GM21529 (cell line): ENCODE data around the gene TMEM132E.

Experiments
- ATAC-seq: cut with Tn5 transposase; IDR thresholded peaks from one replicate; pipeline ENCODE4 v1.9.1; 2021; ENCODE audit not compliant: unreplicated experiment

Gene TMEM132E

DNA sequence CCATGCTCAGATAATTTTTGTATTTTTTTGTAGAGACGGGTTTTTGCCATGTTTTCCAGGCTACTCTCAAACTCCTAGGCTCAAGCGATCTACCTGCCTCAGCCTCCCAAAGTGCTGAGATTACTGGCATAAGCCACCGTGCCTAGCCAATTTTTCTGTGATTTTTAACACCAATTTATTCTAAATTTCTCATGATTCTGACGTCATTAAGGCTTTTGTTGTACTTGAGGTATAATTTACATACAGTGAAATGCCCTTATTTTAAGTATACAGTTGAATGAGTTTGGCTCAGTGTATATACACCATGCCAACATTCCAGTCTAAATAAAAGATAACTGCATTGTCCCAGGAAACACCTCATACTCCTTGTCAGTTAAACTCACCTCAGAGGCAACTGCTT is 77.4 kb downstream of the TMEM132E start:
- ATAC-seq: no peak

GRCh38 chr17:34658811-34659560 is 79.6 kb downstream of the TMEM132E start:
- no peak for ATAC-seq

- no peak for ATAC-seq
Observed at GRCh38 chr17:34663714-34664113, 84.3 kb downstream of the TMEM132E start.

DNA sequence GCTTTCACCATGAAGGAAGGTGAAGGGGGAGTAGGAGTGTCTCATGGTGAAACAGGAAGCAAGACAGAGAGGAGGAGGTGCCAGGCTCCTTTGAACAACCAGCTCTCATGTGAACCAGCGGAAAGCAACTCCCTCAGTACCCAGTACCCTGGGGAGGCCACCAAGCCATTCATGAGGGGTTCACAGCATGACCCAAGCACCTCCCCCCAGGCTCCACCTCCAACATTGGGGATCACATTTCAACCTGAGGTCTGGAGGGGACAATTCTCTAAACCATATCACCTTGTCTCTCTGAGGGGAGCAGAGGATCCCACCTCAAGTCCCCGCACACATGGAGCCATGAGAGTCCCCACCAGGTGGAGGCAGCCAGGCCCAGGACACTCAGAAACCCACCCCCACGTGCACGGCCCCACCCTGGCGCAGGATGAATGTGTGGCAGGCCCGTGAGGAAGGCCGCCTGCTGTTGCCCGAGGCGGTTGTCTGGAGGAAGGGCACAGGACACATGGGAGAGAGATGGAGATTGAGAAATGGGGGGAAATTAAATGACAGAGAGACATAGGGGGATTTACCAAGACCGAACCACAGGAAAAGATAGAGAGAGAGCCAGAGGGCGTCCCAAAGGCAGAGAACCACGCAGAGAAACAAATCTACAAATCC is 85.9 kb downstream of the TMEM132E start:
- no peak for ATAC-seq

- ATAC-seq: no peak
Observed at GRCh38 chr17:34665819-34666763, 86.7 kb downstream of the TMEM132E start.

DNA sequence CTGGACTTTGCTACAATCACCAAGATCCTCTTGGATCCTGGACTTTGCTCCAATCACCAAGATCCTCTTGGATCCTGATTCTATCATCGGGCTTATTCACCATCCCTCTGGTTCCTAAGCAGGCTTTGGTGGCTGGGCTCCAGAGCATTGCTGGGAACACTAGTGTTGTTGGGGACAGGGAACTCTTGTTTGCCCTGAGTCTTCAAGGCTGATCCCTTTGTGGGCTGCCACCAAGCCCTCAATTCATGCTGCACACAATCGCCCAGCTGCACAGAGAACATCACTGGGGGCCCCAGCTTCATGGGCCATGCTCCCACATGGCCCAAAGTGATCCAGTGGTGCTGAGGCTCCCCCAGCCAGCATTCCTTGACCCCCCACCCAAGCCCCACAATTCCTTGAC is 88.3 kb downstream of the TMEM132E start:
- ATAC-seq: no peak

GRCh38 chr17:34668206-34668605 is 88.8 kb downstream of the TMEM132E start:
- ATAC-seq: no peak

GRCh38 chr17:34669511-34669910 is 90.1 kb downstream of the TMEM132E start:
- ATAC-seq: no peak

- ATAC-seq: no peak
Observed at GRCh38 chr17:34670618-34671017, 91.2 kb downstream of the TMEM132E start.

DNA sequence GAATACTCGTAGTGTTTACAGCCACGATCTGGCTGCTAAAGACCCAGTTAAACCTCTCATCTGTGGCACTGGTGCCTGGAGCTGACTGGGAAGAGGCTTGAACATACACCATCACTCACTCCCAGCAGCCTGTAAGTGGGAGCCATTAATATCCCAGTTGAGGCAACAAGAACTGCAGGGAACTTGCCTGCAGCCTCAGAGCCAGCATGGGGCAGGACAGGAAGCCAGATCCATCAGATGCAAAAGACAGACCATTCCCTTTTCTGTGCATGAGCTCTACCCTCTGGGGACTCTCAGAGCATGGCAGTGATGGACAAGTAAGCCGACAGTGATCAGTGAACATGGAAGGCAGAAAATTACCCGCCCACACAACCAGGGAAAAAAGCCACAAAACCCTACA is 91.8 kb downstream of the TMEM132E start:
- no peak for ATAC-seq

GRCh38 chr17:34672176-34672785 is 92.9 kb downstream of the TMEM132E start:
- ATAC-seq: no peak

GRCh38 chr17:34673516-34673915 is 94.1 kb downstream of the TMEM132E start:
- ATAC-seq: no peak

- no peak for ATAC-seq
Observed at GRCh38 chr17:34673995-34674890, 94.9 kb downstream of the TMEM132E start.

DNA sequence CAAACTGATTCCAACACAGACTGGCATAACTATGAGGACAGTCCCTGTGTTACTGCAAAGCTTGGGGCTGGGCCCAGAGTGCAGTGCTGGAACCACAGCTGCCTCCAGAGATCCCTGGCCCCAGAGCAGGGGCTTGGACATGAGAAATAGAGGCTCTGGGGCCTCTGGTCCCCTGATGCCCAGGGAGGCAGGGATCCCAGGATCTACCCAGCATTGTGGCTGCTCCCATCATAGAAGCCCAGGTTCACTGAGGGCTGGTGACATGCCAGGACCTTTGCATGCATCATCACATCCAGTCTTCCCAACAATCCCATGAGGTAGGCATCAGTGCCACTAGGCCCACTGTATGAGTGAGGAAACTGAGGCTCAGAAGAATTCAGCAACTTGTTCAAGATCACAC is 95.8 kb downstream of the TMEM132E start:
- no peak for ATAC-seq

GRCh38 chr17:34675605-34676004 is 96.2 kb downstream of the TMEM132E start:
- no peak for ATAC-seq

GRCh38 chr17:34680151-34680550 is 100.8 kb downstream of the TMEM132E start:
- no peak for ATAC-seq

GRCh38 chr17:34682305-34682704 is 102.9 kb downstream of the TMEM132E start:
- ATAC-seq: no peak

- ATAC-seq: no peak
Observed at GRCh38 chr17:34683390-34683789, 104.0 kb downstream of the TMEM132E start.
